ENCODE data around the gene PAQR4. TPM values are rescaled to one million over a fixed set of nuclear protein-coding genes. Genes with fewer than 3 reads are reported as not detected.

PAQR4 gene
- total and polyA plus RNA-seq, 2 experiments from 2014 or later, result 3.1 to 11.0 TPM

- Histone ChIP-seq H3K9me3 (ENCODE audit: low read depth) (no peaks in the 10 kb centered on the region), H3K4me3 (no peak overlapping the region), H3K4me1 (ENCODE audit: low read depth) (no peaks in the 10 kb centered on the region), H3K27me3 (no peaks in the 10 kb centered on the region), H3K27ac (no peak overlapping the region), H3K36me3 (no peaks in the 10 kb centered on the region)
- DNase-seq (ENCODE audit: low read depth in 1 of 2, low spot score in 1 of 2), result no peak
- no peak for TF ChIP-seq CTCF (IDR thresholded peaks at IDR 0.05; ENCODE audit: low read depth, low read length)
These were observed 3.9 kb downstream of the PAQR4 start for GRCh38 chr16:2973093-2973492.

- H3K27me3 ChIP-seq, result no peaks in the 10 kb centered on the region
- TF ChIP-seq CTCF (IDR thresholded peaks at IDR 0.05; ENCODE audit: low read depth, low read length), result no peak
- no peak overlapping the region for H3K27ac ChIP-seq
- no peak for DNase-seq (ENCODE audit: low read depth in 1 of 2, low spot score in 1 of 2)
- H3K4me1 ChIP-seq (ENCODE audit: low read depth), result no peaks in the 10 kb centered on the region
- no peaks in the 10 kb centered on the region for H3K9me3 ChIP-seq (ENCODE audit: low read depth)
- no peaks in the 10 kb centered on the region for H3K36me3 ChIP-seq
- no peak overlapping the region for H3K4me3 ChIP-seq
These were observed 4.6 kb downstream of the PAQR4 start for GRCh38 chr16:2973605-2974318.

- Histone ChIP-seq H3K9me3 (ENCODE audit: low read depth) (no peaks in the 10 kb centered on the region), H3K27me3 (no peaks in the 10 kb centered on the region), H3K27ac (no peak overlapping the region), H3K4me1 (ENCODE audit: low read depth) (no peaks in the 10 kb centered on the region), H3K36me3 (no peaks in the 10 kb centered on the region), H3K4me3 (no peak overlapping the region)
- no peak for DNase-seq (ENCODE audit: low read depth in 1 of 2, low spot score in 1 of 2)
- TF ChIP-seq CTCF (IDR thresholded peaks at IDR 0.05; ENCODE audit: low read depth, low read length), result no peak
These were observed 5.3 kb downstream of the PAQR4 start for GRCh38 chr16:2974319-2975056.

- Histone ChIP-seq H3K27ac (no peak overlapping the region), H3K4me3 (no peak overlapping the region), H3K9me3 (ENCODE audit: low read depth) (no peaks in the 10 kb centered on the region), H3K4me1 (ENCODE audit: low read depth) (no peaks in the 10 kb centered on the region), H3K27me3 (no peaks in the 10 kb centered on the region), H3K36me3 (no peaks in the 10 kb centered on the region)
- no peak for DNase-seq (ENCODE audit: low read depth in 1 of 2, low spot score in 1 of 2)
- no peak for TF ChIP-seq CTCF (IDR thresholded peaks at IDR 0.05; ENCODE audit: low read depth, low read length)
These were observed 6.1 kb downstream of the PAQR4 start for GRCh38 chr16:2975161-2975795.

- H3K9me3 ChIP-seq (ENCODE audit: low read depth), result no peaks in the 10 kb centered on the region
- no peak overlapping the region for H3K4me3 ChIP-seq
- no peak for TF ChIP-seq CTCF (IDR thresholded peaks at IDR 0.05; ENCODE audit: low read depth, low read length)
- no peak overlapping the region for H3K27ac ChIP-seq
- peaks cover 4% of the 10 kb centered on the region for H3K4me1 ChIP-seq (ENCODE audit: low read depth)
- no peaks in the 10 kb centered on the region for H3K27me3 ChIP-seq
- DNase-seq (ENCODE audit: low read depth in 1 of 2, low spot score in 1 of 2), result no peak
- no peaks in the 10 kb centered on the region for H3K36me3 ChIP-seq
These were observed 7.1 kb downstream of the PAQR4 start for GRCh38 chr16:2976201-2976600.
